ENCODE measurements around the gene RGS3.

Gene RGS3

DNA sequence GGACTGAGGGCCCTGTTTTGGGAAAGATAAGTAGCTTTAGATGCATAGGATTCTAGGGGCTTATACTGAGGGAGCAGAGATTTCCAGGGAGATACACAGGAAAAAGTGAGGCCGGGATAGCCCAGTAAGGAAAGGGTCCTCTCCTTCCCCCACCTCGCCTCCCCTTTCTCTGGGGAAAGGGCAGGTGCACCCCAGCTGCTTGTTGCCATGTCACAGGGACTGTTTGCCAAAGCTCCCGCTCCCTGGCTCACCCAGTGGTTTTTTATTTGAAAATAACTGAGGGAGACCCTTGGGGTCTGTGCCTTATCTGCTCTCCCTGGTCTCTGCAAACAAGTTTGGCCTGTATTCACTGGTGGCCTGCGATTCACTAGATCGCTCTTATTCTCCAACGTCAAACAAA is 51.2 kb downstream of the RGS3 start:
- ChIA-PET POLR2A (no interaction called here), CTCF (interaction anchor here (1.0 to 1.9 kb wide), 5 partner anchors 9 to 69 kb away, joined by 3 to 5 read pairs (median 3); no protein-coding TSS in a partner anchor)
- TF ChIP-seq, protein P1, sequence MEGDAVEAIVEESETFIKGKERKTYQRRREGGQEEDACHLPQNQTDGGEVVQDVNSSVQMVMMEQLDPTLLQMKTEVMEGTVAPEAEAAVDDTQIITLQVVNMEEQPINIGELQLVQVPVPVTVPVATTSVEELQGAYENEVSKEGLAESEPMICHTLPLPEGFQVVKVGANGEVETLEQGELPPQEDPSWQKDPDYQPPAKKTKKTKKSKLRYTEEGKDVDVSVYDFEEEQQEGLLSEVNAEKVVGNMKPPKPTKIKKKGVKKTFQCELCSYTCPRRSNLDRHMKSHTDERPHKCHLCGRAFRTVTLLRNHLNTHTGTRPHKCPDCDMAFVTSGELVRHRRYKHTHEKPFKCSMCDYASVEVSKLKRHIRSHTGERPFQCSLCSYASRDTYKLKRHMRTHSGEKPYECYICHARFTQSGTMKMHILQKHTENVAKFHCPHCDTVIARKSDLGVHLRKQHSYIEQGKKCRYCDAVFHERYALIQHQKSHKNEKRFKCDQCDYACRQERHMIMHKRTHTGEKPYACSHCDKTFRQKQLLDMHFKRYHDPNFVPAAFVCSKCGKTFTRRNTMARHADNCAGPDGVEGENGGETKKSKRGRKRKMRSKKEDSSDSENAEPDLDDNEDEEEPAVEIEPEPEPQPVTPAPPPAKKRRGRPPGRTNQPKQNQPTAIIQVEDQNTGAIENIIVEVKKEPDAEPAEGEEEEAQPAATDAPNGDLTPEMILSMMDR (IDR thresholded peaks at IDR 0.05; ENCODE audit: control extremely low read depth, extremely low read depth, low read depth, missing control alignments): no peak
- no peak for DNase-seq (ENCODE audit: extremely low spot score)

DNA sequence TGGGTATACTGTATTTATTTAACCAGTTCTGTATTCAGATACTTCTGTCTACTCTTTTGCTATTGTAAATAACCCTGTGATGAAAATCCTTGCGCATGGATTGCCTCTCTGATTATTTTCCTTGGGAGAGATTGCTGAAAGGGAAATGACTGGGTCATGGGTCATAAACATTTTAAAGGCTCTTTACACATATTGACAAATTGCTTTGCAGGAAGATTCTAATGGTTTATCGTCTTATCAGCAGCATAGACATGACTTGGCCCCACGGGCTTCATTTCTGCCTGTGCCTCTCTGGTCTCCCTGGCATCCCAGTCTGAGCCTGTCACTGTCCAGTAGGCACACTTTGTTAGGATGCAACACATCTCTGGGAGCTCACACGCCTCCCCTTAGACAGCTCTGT is 52.3 kb downstream of the RGS3 start:
- no peak for DNase-seq (ENCODE audit: extremely low spot score)
- POLR2A ChIA-PET: no interaction called here
- TF ChIP-seq, protein P1 (IDR thresholded peaks at IDR 0.05; ENCODE audit: control extremely low read depth, extremely low read depth, low read depth, missing control alignments): no peak
- CTCF ChIA-PET: interaction anchor here (3.2 kb wide), 1 partner anchor 70 kb away, joined by 17 read pairs; no protein-coding TSS in a partner anchor

GRCh38 chr9:113516840-113517577 is 53.5 kb downstream of the RGS3 start:
- TF ChIP-seq, protein P1 (IDR thresholded peaks at IDR 0.05; ENCODE audit: control extremely low read depth, extremely low read depth, low read depth, missing control alignments): no peak
- peak; percentile 88 for DNase-seq (ENCODE audit: extremely low spot score)
- CTCF ChIA-PET: interaction anchor here (0.9 to 7.6 kb wide), 16 partner anchors 9 to 141 kb away, joined by 3 to 40 read pairs (median 5); partner anchors contain the start of gene ALAD
- POLR2A ChIA-PET: interaction anchor here (0.5 to 0.7 kb wide), 2 partner anchors 31 to 77 kb away, joined by 3 to 6 read pairs; no protein-coding TSS in a partner anchor

DNA sequence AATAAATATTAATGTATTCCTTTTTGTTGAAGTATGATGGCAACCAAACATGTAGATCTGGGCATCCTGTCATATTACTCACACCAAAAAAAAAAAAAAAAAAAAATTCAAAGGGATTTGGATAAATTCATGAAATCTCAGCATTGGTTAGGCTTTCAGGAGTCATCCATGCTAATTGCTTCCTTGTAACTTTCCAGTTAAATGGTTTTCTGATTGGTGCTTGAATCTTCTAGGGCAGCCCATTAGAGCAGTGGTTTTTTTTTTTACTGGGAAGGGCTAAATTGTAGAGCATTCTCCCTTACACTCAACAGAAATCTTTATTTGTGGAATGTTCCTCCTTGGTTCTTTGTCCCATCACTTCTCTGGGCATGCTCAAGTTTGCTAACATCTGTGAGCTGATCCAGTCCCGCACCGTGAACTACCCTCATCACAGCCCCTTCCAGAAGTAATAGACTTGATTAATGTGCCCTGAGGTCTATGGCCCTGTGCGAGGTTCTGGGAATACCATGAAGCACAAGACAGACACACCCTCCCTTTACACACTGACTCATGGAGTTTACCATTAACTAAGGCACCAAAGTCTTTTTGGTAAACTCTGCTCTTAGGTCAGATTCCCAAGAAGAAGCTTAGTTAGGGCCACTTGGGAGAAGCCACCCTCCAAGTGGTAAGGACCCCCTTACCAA is 56.0 kb downstream of the RGS3 start:
- TF ChIP-seq, protein P1 (IDR thresholded peaks at IDR 0.05; ENCODE audit: control extremely low read depth, extremely low read depth, low read depth, missing control alignments): no peak
- CTCF ChIA-PET: interaction anchor here (0.8 to 7.6 kb wide), 6 partner anchors 11 to 245 kb away, joined by 3 to 40 read pairs (median 4); no protein-coding TSS in a partner anchor
- no peak for DNase-seq (ENCODE audit: extremely low spot score)
- POLR2A ChIA-PET: interaction anchor here (0.7 kb wide), 1 partner anchor 46 kb away, joined by 3 read pairs; no protein-coding TSS in a partner anchor

DNA sequence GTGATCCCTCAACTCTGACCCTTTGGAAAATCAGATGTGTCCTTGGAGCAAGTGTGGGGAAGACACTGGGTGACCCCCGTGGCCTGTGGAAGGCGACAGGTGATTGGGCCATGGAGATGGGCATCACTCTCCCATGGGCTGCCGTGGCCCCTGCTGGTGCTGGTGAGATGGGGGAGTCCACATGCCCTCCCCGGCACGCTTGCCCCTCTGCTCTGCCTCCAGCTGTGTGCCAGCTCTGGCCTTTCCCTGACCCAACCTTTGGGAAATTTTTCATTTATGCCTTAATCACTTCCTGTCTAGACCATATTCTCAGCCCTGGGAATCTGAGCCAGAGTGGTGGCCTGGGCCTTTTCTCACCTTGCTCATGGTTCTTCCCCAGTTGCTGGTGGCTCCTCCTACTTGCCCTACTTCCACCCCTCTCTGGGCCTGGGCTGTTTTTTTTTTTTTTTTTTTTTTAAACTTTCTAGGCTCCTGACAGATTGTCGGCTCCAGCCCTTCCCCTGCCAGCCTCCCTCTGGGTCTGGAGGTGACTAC is 56.6 kb downstream of the RGS3 start:
- TF ChIP-seq, protein P1 (IDR thresholded peaks at IDR 0.05; ENCODE audit: control extremely low read depth, extremely low read depth, low read depth, missing control alignments): no peak
- ChIA-PET POLR2A (interaction anchor here (0.7 kb wide), 1 partner anchor 46 kb away, joined by 3 read pairs; no protein-coding TSS in a partner anchor), CTCF (interaction anchor here (0.8 to 7.6 kb wide), 6 partner anchors 12 to 246 kb away, joined by 3 to 40 read pairs (median 3); no protein-coding TSS in a partner anchor)
- peak; percentile 68 for DNase-seq (ENCODE audit: extremely low spot score)

DNA sequence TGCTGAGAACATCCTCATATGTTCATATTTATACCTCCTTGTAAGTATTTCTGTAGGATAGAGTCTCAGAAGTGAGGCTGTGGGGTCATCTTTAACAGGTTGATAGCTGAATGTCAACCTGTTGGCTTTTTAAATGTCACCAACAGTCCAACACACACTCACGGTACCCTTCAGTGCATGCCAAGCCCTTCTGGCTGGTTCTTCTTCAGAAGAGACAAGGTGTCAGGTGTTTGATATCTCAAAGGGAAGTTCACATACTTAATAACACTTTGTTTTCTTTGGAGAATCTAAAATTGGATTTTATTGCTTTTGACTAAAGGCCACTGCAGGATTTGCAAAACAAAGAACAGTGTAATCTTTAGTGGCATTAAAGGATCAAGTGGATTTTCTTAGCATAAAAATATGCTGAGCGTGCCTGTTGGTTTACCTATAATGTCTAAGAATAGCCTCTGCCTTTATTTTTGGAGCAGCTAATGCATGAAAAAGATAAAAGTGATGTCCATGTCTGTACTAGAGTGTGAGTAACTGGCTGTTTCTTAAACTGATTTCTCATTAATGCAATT is 58.2 kb downstream of the RGS3 start:
- DNase-seq (ENCODE audit: extremely low spot score): no peak
- TF ChIP-seq, protein P1 (IDR thresholded peaks at IDR 0.05; ENCODE audit: control extremely low read depth, extremely low read depth, low read depth, missing control alignments): no peak
- CTCF ChIA-PET: interaction anchor here (0.9 to 7.6 kb wide), 12 partner anchors 10 to 247 kb away, joined by 3 to 40 read pairs (median 4); partner anchors contain the start of genes C9orf43, CDC26, POLE3 and PRPF4
- POLR2A ChIA-PET: interaction anchor here (0.7 kb wide), 1 partner anchor 179 kb away, joined by 3 read pairs; no protein-coding TSS in a partner anchor

Measured in GM10248 (cell line).